D341Med (cell line): ENCODE results near the gene TMOD1.

Experiments used
- DNase-seq: peaks from one replicate; pipeline ENCODE4 v3.0.0; 2012; ENCODE audit warnings: low spot score

TMOD1 gene

DNA sequence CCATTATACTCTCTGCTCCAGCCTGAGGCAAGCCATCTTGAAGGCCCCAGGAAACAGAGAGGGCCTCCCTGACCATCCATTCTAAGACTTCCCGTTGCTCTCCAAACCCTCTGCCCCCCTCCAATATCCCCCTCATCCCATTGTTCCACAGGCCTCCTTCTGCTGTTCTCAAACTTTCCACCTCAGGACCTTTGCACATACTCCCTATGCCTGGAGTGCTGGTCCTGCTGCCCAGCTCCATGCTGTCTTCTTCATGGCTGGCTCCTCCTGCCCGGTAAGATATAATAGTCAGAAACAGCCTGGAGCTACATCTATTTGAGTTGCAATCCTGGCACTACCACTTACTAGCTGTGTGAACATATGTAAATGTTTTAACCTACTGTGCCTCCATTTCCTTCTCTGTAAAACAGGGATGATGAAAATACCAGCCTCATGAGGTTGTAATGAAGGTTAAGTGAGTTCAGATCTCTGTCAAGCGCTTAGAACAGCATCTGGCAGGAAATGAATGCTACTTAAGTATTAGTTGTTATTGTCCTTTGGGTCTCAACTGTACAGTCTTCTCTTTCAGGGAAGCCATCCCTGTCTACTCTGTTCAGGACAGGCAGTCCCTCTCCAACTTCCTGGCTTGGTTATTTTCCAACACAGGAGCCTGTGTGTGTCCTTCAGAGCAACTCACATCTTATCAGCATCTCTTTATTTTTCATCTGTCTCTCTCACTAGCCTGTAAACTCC lies 45.8 kb downstream of the TMOD1 start:
- DNase-seq, result no peak

DNA sequence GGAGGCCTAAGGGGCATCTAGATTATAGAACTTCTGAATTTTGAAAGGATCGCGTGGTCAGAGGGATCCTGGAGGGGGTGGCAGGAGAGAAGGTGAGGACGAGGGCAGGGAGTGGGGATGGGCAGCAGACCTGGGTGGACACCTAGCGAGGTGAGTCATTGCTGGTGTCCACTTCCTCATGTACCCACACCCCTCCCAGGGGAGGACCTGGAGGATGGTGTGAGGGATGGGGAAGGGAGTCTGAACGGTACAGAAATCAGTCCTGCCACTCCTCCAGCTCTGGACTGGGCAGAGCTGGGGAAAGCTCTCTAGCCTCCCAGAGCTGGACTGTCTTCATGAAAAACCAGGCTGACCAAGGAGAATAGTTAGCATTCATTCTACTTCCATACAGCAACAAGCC lies 46.9 kb downstream of the TMOD1 start:
- no peak for DNase-seq

DNA sequence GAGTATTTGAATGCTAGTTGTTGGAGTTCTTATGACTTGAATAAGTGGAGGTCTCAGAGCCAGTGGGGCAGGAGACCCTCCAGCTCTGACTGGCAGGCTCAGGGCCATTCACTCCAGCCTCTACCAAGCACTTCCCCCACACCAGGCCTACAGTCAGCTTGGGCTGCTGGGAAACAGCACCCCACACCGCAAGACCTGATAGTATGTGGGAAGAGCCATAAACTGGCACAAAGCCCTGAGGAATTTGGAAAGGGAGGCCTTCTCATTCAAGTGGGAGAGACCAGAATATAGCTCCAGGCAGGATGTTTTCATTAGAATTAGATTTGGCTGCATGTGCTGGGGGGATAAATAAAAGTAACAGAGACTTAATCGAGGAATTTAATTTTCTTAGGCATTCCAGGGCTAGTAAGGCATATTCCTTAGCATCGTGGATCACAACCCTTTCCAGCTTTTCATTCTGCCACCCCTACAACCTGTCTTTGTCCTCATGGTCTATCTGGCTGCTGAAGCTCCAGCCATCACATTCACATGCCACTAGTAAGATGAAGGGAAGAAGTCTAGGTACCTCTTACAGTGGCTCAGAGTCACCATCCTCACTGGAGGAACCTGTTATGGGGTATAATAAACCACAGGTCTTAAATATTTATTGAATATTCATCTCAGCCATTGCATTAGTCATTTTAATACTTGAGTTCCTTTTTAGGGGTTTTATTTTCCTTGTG lies 47.5 kb downstream of the TMOD1 start:
- DNase-seq, result no peak

DNA sequence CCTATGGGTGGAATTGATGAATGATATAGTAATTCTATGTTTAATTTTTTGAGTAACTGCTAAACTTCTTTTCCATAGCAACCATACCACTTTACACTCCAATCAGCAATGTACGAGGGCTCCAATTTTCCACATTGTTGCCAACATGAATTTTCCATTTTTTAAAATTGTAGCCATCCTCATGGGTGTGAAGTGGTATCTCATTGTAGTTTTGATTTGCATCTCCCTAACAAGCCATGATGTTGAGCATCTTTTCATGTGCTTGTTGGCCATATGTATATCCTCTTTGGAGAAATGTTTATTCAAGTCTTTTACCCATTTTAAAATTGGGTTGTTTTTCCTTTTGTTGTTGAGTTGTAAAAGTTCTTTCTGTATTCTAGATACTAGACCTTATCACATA lies 48.9 kb downstream of the TMOD1 start:
- DNase-seq, result no peak

DNA sequence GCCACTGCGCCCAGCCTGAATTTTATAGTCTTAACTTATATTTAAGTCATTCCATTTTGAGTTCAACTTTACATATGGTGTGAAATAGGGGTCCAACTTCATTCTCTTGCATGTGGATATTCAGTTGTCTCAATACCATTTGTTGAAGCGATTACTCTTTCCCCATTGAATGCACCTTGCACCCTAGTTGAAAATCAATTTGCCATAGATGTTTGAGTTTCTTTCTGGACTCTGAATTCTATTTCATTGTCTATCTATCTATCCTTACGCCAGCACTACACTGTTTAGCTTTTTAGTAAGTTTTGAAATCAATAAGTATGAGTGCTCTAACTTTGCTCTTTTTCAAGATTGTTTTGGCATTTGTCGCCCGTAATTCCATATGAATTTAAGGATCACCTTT lies 49.8 kb downstream of the TMOD1 start:
- DNase-seq, result no peak

DNA sequence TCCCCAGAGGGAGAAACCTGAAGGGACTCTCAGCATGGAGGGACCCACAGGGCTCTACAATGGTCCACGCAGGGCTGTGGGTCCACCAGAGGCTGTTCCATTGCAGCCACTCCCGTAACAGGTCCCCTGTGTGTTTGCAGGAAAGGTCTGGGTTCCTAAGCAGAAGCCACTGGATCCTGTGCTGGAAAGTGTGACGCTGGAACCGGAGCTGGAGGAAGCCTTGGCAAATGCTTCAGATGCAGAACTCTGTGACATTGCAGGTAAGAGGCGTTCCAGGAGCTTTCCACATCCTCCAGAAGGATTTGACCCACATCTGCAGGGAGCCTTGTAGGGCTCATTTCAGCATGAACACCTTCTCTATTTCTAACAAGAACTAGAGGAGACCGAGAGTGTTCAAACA lies 51.7 kb downstream of the TMOD1 start:
- DNase-seq, result no peak

DNA sequence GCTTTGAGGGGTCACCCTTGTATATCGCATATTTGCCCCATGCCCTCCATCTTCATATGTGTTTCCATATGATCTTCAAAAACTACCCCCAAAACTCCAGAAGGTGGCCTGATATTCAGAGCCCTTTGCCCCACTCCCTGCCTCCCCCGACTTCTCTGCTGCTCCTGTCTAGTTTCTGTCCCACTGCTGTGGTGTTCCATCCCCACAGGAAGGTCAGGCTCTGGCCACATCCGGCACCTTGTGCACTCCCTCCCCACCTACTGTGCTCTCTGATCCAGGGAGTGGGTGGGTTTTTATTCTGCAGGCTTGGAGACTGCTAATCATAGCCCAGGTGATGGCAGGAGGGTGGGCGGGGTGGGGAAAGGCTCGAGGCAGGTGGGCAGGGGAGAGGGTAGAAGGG lies 52.4 kb downstream of the TMOD1 start:
- DNase-seq, result no peak

DNA sequence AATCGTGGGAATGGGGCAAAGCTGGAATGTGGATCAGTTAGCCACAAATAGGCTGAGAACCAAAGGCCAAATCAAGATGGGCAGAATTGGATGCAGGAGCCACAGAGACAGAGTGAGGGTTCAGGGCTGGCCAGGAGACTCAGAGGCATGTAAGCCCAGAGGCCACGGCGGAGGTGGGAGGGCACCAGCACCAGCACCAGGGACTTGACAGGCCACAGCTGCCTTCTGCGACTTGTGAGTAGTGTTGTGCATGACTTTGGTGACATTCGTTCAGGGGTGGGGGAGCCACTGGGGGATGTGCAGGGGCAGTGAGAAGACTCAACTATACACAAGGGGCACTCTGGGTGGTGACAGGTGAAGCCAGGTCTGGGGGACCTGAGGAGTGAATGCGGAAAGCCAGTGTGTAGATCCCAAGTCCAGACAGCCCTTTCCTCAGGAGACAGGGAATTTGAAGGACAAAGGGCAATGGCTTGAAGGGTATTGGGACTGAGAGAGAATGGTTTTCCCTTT lies 53.2 kb downstream of the TMOD1 start:
- no peak for DNase-seq

- DNase-seq, result peak; percentile 68
Measured at GRCh38 chr9:97555164-97555563, 53.7 kb downstream of the TMOD1 start.

DNA sequence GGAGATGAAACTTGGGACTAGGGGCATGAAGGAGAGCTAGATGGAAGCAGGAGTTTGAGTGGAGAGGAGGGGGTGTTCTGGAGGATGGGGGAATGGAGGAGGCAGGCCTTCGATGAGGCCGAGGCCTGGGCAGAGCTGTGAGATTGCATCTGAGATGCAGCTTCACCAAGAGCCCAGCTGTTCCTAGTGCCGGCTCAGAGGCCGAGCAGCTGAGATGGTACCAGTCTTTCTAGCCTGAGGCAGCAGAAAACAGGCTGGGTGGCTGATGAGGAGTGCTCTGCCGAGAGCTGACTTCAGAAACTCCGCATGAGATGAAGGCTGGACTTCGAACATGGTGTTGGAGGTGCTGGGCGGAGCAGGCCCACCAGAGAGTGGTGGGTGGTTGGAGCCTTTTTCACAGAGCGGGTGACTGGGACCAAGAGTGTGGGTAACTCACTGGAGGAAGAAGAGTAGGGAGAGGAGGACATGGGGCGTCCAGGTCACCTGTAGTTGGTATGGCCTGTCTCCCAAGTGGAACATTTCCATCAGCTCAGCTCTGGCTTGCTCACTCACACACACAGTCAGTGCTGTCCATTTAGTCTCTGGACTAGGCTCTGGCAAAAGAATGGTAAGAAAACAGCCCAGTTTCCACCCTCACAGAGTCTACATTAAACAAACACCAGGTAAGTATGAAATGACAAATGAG lies 54.7 kb downstream of the TMOD1 start:
- DNase-seq, result no peak

DNA sequence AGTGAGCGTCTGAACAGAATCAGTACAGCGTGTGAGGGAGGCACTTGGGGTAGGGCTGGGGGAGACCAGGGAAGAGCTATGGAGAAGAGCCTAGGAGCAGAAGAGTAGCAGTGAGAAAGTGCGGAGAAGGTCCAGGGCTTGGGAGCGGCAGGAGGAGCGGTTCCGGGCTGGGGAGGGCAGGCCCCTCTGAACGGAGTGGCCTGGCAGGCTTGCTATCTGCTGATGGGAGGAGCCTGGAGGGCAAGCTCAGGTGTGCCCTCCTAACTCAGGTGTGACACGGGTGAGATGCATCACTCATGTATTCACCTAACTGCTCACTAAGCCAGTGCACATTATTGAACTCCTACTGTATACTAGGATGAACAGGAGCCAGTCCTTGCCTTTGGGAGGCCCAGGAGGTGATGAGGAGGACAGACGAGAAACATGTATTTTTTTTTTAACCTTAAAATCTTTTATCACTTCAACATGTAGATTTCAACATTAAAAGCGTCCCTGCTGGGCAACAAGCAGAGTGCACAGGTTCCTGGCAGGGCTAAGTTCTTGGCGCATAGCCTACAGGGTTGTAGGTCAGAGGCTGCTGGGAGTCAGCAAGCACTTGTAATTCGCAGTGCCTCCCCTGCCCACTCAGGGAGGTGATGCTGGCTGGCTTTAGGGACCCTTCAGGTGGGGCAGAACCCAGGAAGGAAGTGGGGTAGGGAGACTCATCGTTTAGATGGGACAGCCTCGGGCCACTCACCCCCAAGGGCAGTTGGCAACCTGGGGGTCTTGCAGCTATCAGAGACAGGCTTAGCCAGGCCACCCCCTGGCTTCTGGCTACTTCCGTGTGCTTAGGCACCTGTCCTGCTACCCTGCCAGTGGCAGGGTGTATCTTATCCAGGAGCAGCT lies 55.5 kb downstream of the TMOD1 start:
- DNase-seq, result no peak

DNA sequence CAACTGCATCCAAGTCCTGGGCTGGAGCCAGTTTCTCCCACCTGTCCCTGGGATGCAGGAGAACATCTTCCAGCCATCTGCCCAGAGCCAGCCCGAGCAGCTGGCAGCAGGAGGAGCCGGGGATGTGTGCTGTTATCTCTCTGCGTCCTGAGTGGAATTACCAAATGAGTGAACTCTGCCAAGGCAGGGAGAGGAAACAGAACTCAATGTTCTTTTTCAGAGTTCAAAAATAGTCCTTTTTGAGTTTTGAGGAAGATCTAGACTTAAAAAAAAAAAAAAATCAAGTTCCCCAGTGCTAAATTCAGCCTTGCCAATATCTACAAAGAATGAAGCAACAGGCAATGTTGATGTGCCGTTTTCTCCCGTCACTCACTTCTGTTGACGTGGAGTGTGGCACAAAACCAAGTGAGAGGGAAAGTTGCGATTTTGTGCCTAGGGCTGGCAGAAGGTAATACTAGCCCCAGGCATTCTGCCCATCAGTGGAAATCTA lies 56.2 kb downstream of the TMOD1 start:
- peak; percentile 41 for DNase-seq

GRCh38 chr9:97558701-97559101 lies 57.2 kb downstream of the TMOD1 start:
- no peak for DNase-seq

- no peak for DNase-seq
Measured at GRCh38 chr9:97559111-97559514, 57.6 kb downstream of the TMOD1 start.

DNA sequence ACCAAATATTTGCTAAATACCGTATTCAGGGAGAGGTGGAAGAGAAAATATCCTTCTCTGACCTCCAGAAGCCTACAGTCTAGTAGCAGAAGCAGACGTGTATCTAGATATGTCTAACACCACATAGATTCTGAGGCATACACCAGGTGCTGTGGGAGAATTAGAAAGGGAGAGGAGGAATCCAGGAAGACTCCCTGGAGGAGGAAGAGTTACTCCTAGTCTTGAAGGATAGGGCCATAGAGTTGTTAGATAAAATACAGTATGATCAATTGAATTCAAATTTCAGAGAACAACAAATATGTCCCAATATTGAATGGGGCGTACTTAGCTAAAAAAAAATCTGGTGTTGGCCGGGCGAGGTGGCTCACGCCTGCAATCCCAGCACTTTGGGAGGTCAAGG lies 58.7 kb downstream of the TMOD1 start:
- no peak for DNase-seq

DNA sequence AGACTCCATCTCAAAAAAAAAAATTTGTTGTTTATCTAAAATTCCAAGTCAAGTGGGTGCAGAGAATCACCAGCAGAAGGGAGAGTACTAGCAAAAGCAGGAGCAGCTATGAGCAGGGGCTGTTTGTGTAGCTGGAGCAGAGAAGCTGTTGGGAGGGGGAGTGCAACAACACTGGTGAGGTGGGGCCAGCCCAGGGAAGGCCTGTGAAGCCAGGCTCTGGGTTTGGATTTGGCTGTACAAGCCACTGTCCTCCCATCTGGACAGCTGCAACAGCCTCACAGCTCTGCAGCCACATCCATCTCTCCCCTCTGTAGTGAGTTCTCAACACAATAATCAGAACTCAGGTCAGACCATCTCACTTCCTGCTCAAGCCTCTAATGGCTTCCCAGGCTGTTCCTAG lies 59.4 kb downstream of the TMOD1 start:
- DNase-seq, result no peak

- DNase-seq, result no peak
Measured at GRCh38 chr9:97561501-97561900, 60.0 kb downstream of the TMOD1 start.

DNA sequence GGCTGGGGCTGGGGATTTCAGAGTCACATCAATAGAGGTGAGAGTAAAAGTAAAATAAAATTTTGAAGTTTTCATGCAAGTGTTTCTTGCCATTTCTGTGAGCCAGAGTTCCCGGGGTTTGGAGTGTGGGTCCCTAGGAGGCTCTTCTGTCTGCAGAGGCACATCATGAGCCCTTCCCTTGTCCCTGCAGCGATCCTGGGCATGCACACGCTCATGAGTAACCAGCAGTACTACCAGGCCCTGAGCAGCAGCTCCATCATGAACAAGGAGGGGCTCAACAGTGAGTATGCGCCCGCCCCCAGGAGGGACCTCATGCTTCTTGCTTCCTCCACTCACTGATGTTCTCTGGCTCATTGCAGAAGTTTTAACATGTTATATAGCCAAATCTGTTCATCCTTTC lies 61.1 kb downstream of the TMOD1 start:
- no peak for DNase-seq

GRCh38 chr9:97563458-97564135 lies 62.1 kb downstream of the TMOD1 start:
- DNase-seq, result no peak

- DNase-seq, result no peak
Measured at GRCh38 chr9:97564291-97565175, 63.1 kb downstream of the TMOD1 start.
